Left cardiac atrium (tissue), 4 donors: Measurements from ENCODE around the gene TMEM183A. TPM values are rescaled to one million over a fixed set of nuclear protein-coding genes. Genes with fewer than 3 reads are reported as not detected.

Experiments
- ATAC-seq, 2 donors: fragments of 200-7000 bp; cut with Tn5 transposase; one replicate each; pipeline ENCODE4 v1.9.1; 2020; ENCODE audit warnings: mild to moderate bottlenecking in 2 of 2, moderate library complexity in 2 of 2
- DNase-seq: peaks from one replicate; pipeline ENCODE4 v3.0.0-alpha.2; 2020
- intact Hi-C, 2 donors: fragments of 100-400 bp; cut with DNase I; formaldehyde crosslinking; loops; one replicate each; pipeline versions ENCODE4 v1.14.1 to v1.15.1; 2022 to 2023
- long read RNA-seq: library from polyadenylated mRNA; unstranded; transcript quantifications from one replicate; pipeline ENCODE4 v2.0.0, GENCODE V29; 2021
- total RNA-seq, 2 donors: library from RNA; stranded (reverse); fragmentation: NEBNext Ultra II Directional; extraction: Animal tissue kit (Norgen Biotek cat#: 25700); gene quantifications; one replicate each; pipeline ENCODE4 v1.2.1, GENCODE V29; 2021
- donor health status: DM: no; HTN: yes; CAD: no.
- donor health status: DM: no; HTN: yes; CAD: no; lungs with severe emphysema.
- donor health status: DM: yes; HTN: yes; CAD: no.
- donor health status: Dilated cardiomyopathy.

Gene TMEM183A
- 10 to 100 TPM; 25.1 to 31.8 TPM for total RNA-seq
- long read RNA-seq, transcript TMEM183A-201 (8 exons, 3,019 nt): major isoform, 64 of 97 reads
- long read RNA-seq, partial matches to known transcripts: 4 of 97 reads
- long read RNA-seq, other reads (novel, unspliced or antisense): 29 of 97 reads

GRCh38 chr1:203006948-203007871 is at the start of gene TMEM183A:
Gene TMEM183A, plus strand, starts transcription at chr1:203007374. Its CDS starts 92 bp downstream, at chr1:203007466.
- intact Hi-C loops: loop anchor here in 1 of 2 donors (10.0 kb wide), 1 partner anchor 82 kb away; the partner anchor contains the start of gene KLHL12
- DNase-seq (peak; percentile 97), ATAC-seq (peak; percentile 98 to 99)

- ATAC-seq (peak; percentile 99 to 100), DNase-seq (peak; percentile 91)
- intact Hi-C loops: no loop called here
These were observed 49.2 kb upstream of the TMEM183A start, which contains the start of gene ADIPOR1 for GRCh38 chr1:202957733-202958543. Gene ADIPOR1, minus strand, starts transcription at chr1:202958312. Its CDS starts 7,242 bp downstream, at chr1:202951070.

GRCh38 chr1:202958544-202959275 is 48.5 kb upstream of the TMEM183A start:
- no peak for DNase-seq
- intact Hi-C loops: no loop called here
- no peak for ATAC-seq

GRCh38 chr1:202959276-202959620 is 47.9 kb upstream of the TMEM183A start:
- ATAC-seq (no peak), DNase-seq (no peak)
- intact Hi-C loops: no loop called here

- no peak for DNase-seq
- ATAC-seq: no peak
- intact Hi-C loops: loop anchor here in 1 of 2 donors (5.0 kb wide), 1 partner anchor 34 kb away; the partner anchor contains the start of gene KLHL12
These were observed 45.8 kb upstream of the TMEM183A start for GRCh38 chr1:202961220-202961880.

- DNase-seq (peak; percentile 29), ATAC-seq (peak; percentile 4 to 17)
- intact Hi-C loops: loop anchor here in 1 of 2 donors (5.0 kb wide), 1 partner anchor 38 kb away; the partner anchor contains the start of gene KLHL12
These were observed 42.3 kb upstream of the TMEM183A start for GRCh38 chr1:202964791-202965410.

- intact Hi-C loops: no loop called here
- ATAC-seq (no peak), DNase-seq (no peak)
These were observed 41.8 kb upstream of the TMEM183A start for GRCh38 chr1:202965422-202965821.

GRCh38 chr1:202966006-202966898 is 40.9 kb upstream of the TMEM183A start:
- peak in 1 of 2 donors; percentile 1 for ATAC-seq
- DNase-seq: no peak
- intact Hi-C loops: no loop called here

GRCh38 chr1:202967684-202968281 is 39.4 kb upstream of the TMEM183A start:
- no peak for DNase-seq
- no peak for ATAC-seq
- intact Hi-C loops: no loop called here

- DNase-seq: no peak
- ATAC-seq: no peak
- intact Hi-C loops: no loop called here
These were observed 38.8 kb upstream of the TMEM183A start for GRCh38 chr1:202968351-202968750.

GRCh38 chr1:202968895-202969295 is 38.3 kb upstream of the TMEM183A start:
- intact Hi-C loops: no loop called here
- peak; percentile 36 to 39 for ATAC-seq
- peak; percentile 45 for DNase-seq

GRCh38 chr1:202972046-202972445 is 35.1 kb upstream of the TMEM183A start:
- no peak for ATAC-seq
- intact Hi-C loops: no loop called here
- no peak for DNase-seq

- intact Hi-C loops: no loop called here
- DNase-seq: no peak
- no peak for ATAC-seq
These were observed 32.3 kb upstream of the TMEM183A start for GRCh38 chr1:202974856-202975255.

- ATAC-seq (no peak), DNase-seq (no peak)
- intact Hi-C loops: no loop called here
These were observed 30.5 kb upstream of the TMEM183A start for GRCh38 chr1:202976633-202977032.

GRCh38 chr1:202979459-202979858 is 27.7 kb upstream of the TMEM183A start:
- intact Hi-C loops: no loop called here
- DNase-seq: no peak

GRCh38 chr1:202981939-202982338 is 25.2 kb upstream of the TMEM183A start:
- ATAC-seq (no peak), DNase-seq (no peak)
- intact Hi-C loops: no loop called here

More at GRCh38 chr1:202979459-202979858, 27.7 kb upstream of the TMEM183A start:
- ATAC-seq: no peak
